H1 (cell line): ENCODE data around the gene CCDC40. TPM values are rescaled to one million over a fixed set of nuclear protein-coding genes. Genes with fewer than 3 reads are reported as not detected.

Source experiments
- CTCF ChIA-PET: fragments of 300-600 bp; sonication (Branson Sonifier 250); formaldehyde crosslinking; loops from one replicate; lab custom pipeline; 2021; ENCODE audit not compliant: partially characterized antibody; lab: Charles Lee
- POLR2A ChIA-PET: fragments of 300-600 bp; sonication (Branson Sonifier 250); formaldehyde crosslinking; loops from one replicate; lab custom pipeline; 2021; ENCODE audit warnings: inconsistent platforms; ENCODE audit not compliant: partially characterized antibody; lab: Charles Lee
- DNase-seq, 2 experiments: peaks; one replicate each; pipeline versions ENCODE4 v3.0.0 to v3.0.0-alpha.2; 2010 to 2022; ENCODE audit warnings: low spot score in 2 of 2, low read depth in 1 of 2, mixed read lengths in 1 of 2
- FAIRE-seq: peaks from 2 replicates; lab custom pipeline; 2011; peaks lifted over from hg19 to GRCh38; lab: Jason Lieb, UNC
- H2AFZ ChIP-seq: 2 replicates; pipeline ENCODE4 v1.8.1; 2012; ENCODE audit warnings: low read length, inconsistent platforms
- H2AK5ac ChIP-seq: 2 replicates; pipeline ENCODE4 v1.6.1; 2013; ENCODE audit warnings: low read depth, low read length
- H2BK120ac ChIP-seq: replicated peaks from 2 replicates; pipeline ENCODE3; 2013; ENCODE audit warnings: low read depth, low read length, inconsistent platforms
- H2BK12ac ChIP-seq: 2 replicates; pipeline ENCODE4 v1.6.1; 2013; ENCODE audit warnings: low read depth, low read length
- H2BK15ac ChIP-seq: 2 replicates; pipeline ENCODE4 v1.6.1; 2013; ENCODE audit warnings: low read length
- H2BK20ac ChIP-seq: 2 replicates; pipeline ENCODE4 v1.6.1; 2013; ENCODE audit warnings: low read length
- H2BK5ac ChIP-seq: 2 replicates; pipeline ENCODE4 v1.6.1; 2013; ENCODE audit warnings: low read depth, low read length
- H3K14ac ChIP-seq: 2 replicates; pipeline ENCODE4 v1.6.1; 2013; ENCODE audit warnings: inconsistent platforms; ENCODE audit not compliant: insufficient read length
- H3K18ac ChIP-seq: 2 replicates; pipeline ENCODE4 v1.6.1; 2013; ENCODE audit warnings: low read length; ENCODE audit errors: extremely low read depth
- H3K23ac ChIP-seq: 2 replicates; pipeline ENCODE4 v1.6.1; 2013; ENCODE audit warnings: inconsistent platforms; ENCODE audit not compliant: insufficient read length
- H3K23me2 ChIP-seq: 2 replicates; pipeline ENCODE4 v1.6.1; 2013; ENCODE audit warnings: low read depth, low read length
- H3K27ac ChIP-seq: 2 replicates; pipeline ENCODE4 v1.6.1; 2011; ENCODE audit warnings: low read depth, low read length, inconsistent platforms
- H3K27me3 ChIP-seq, 4 experiments: replicated peaks in 1 of 4; 1 replicate in 1 of 4; 2 replicates in 3 of 4; pipeline versions ENCODE4 v1.6.1 to v1.8.1; 2011 to 2013; ENCODE audit warnings: low read length in 3 of 4, mild to moderate bottlenecking in 3 of 4, inconsistent platforms in 2 of 4, mixed read lengths in 2 of 4, moderate library complexity in 1 of 4; ENCODE audit not compliant: control insufficient read depth in 3 of 4, insufficient read depth in 3 of 4; ENCODE audit errors: extremely low read depth in 1 of 4
- H3K36me3 ChIP-seq, 4 experiments: 2 replicates each; pipeline versions ENCODE4 v1.6.1 to v1.8.1; 2011 to 2013; ENCODE audit warnings: mild to moderate bottlenecking in 4 of 4, low read length in 3 of 4, moderate library complexity in 2 of 4, control low read depth in 1 of 4, inconsistent platforms in 1 of 4; ENCODE audit not compliant: insufficient read depth in 4 of 4, control insufficient read depth in 2 of 4
- H3K4ac ChIP-seq: replicated peaks from 2 replicates; pipeline ENCODE3; 2013; ENCODE audit warnings: low read length, low read depth, mixed read lengths, inconsistent platforms; ENCODE audit not compliant: insufficient read length
- H3K4me1 ChIP-seq, 4 experiments: replicated peaks in 1 of 4; 1 replicate in 1 of 4; 2 replicates in 3 of 4; pipeline versions ENCODE4 v1.6.1 to v1.8.1; 2011 to 2013; ENCODE audit warnings: low read length in 3 of 4, inconsistent platforms in 2 of 4, mixed read lengths in 1 of 4; ENCODE audit not compliant: insufficient read depth in 4 of 4, control insufficient read depth in 3 of 4
- H3K4me2 ChIP-seq, 2 experiments: 2 replicates each; pipeline versions ENCODE4 v1.6.1 to v1.8.1; 2011 to 2013; ENCODE audit warnings: low read depth in 2 of 2, low read length in 2 of 2, control low read depth in 1 of 2, inconsistent platforms in 1 of 2, mild to moderate bottlenecking in 1 of 2; ENCODE audit not compliant: insufficient read depth in 1 of 2
- H3K4me3 ChIP-seq, 4 experiments: fragments of 200-600, 300-600 bp in 1 of 4; sonication (generic), shearing (Covaris generic), sonication (Bioruptor Twin) in 1 of 4; 2 replicates each; pipeline versions ENCODE4 v1.5.1 to v1.8.1; 2011 to 2016; ENCODE audit warnings: low read length in 4 of 4, low read depth in 3 of 4, control low read depth in 2 of 4, inconsistent platforms in 2 of 4, mild to moderate bottlenecking in 2 of 4, mixed read lengths in 1 of 4, moderate library complexity in 1 of 4; ENCODE audit not compliant: insufficient read depth in 2 of 4; ENCODE audit errors: extremely low read depth in 1 of 4
- H3K56ac ChIP-seq: replicated peaks from 2 replicates; pipeline ENCODE3; 2013; ENCODE audit warnings: low read depth, mild to moderate bottlenecking, mixed read lengths, low read length, inconsistent platforms; ENCODE audit not compliant: insufficient read length
- H3K79me1 ChIP-seq: 2 replicates; pipeline ENCODE4 v1.6.1; 2013; ENCODE audit warnings: low read depth, low read length, control low read depth
- H3K79me2 ChIP-seq, 2 experiments: 2 replicates each; pipeline versions ENCODE4 v1.6.1 to v1.8.1; 2012 to 2013; ENCODE audit warnings: low read length in 2 of 2, mild to moderate bottlenecking in 2 of 2, inconsistent platforms in 1 of 2; ENCODE audit not compliant: insufficient read depth in 2 of 2, control insufficient read depth in 1 of 2
- H3K9ac ChIP-seq, 4 experiments: replicated peaks in 1 of 4; 1 replicate in 1 of 4; 2 replicates in 3 of 4; pipeline versions ENCODE4 v1.6.1 to v1.8.1; 2011 to 2013; ENCODE audit warnings: low read depth in 3 of 4, low read length in 3 of 4, control low read depth in 2 of 4, mild to moderate bottlenecking in 2 of 4, moderate library complexity in 2 of 4, inconsistent platforms in 1 of 4; ENCODE audit errors: extremely low read depth in 1 of 4
- H3K9me3 ChIP-seq, 2 experiments: 2 replicates each; pipeline versions ENCODE4 v1.6.1 to v1.8.1; 2012 to 2013; ENCODE audit warnings: mild to moderate bottlenecking in 2 of 2, moderate library complexity in 2 of 2, control low read depth in 1 of 2, inconsistent platforms in 1 of 2, low read depth in 1 of 2, low read length in 1 of 2, mixed read lengths in 1 of 2; ENCODE audit not compliant: insufficient read depth in 2 of 2
- H4K20me1 ChIP-seq, 2 experiments: replicated peaks in 1 of 2; 2 replicates each; pipeline versions ENCODE3 to v1.8.1; 2011 to 2013; ENCODE audit warnings: inconsistent platforms in 2 of 2, low read length in 2 of 2, mild to moderate bottlenecking in 1 of 2; ENCODE audit not compliant: insufficient read depth in 2 of 2, control insufficient read depth in 1 of 2
- H4K5ac ChIP-seq: 2 replicates; pipeline ENCODE4 v1.6.1; 2013; ENCODE audit warnings: low read length, low read depth, mixed read lengths, inconsistent platforms; ENCODE audit not compliant: insufficient read length
- H4K8ac ChIP-seq: 2 replicates; pipeline ENCODE4 v1.8.0; 2013; ENCODE audit warnings: mild to moderate bottlenecking, moderate library complexity, low read length, inconsistent platforms; ENCODE audit not compliant: insufficient read depth; ENCODE audit errors: extremely low read depth
- H4K91ac ChIP-seq: replicated peaks from 2 replicates; pipeline ENCODE3; 2013; ENCODE audit warnings: low read length, mixed read lengths, inconsistent platforms; ENCODE audit not compliant: insufficient read length
- WGBS, 2 experiments: shearing (Covaris generic) in 1 of 2; methylation state at CpG; one replicate each; pipeline versions ENCODE4 v1.1.6 to v1.1.7; 2013 to 2015; ENCODE audit warnings: low lambda C conversion rate in 2 of 2, mixed read lengths in 2 of 2, inconsistent platforms in 1 of 2, low coverage in 1 of 2, missing lambda C conversion rate in 1 of 2; ENCODE audit not compliant: insufficient replicate concordance in 2 of 2, insufficient coverage in 1 of 2, insufficient read length in 1 of 2; ENCODE audit errors: extremely low coverage in 1 of 2, missing lambda C conversion rate in 1 of 2; 5-methylcytosine and 5-hydroxymethylcytosine counted together
- polyA plus RNA-seq, 7 experiments: library from polyadenylated mRNA; depleted of rRNA in 3 of 7; stranded (reverse) in 5 of 7; unstranded in 2 of 7; fragments of >200 nt in 5 of 7; fragments of 200-250 nt in 2 of 7; gene quantifications; 1 replicate in 5 of 7; 2 replicates in 1 of 7; 4 replicates in 1 of 7; pipeline versions ENCODE4 v1.2.1 to v1.2.3, GENCODE V29; 2011 to 2013; ENCODE audit warnings: missing spikeins in 2 of 7, mixed read lengths in 2 of 7
- total RNA-seq: library from RNA; stranded (reverse); fragmentation: NEBNext Ultra II Directional; extraction: Animal tissue kit (Norgen Biotek cat#: 25700); gene quantifications from 2 replicates; pipeline ENCODE4 v1.2.1, GENCODE V29; 2021
- TF ChIP-seq, protein P1 (sequence below): IDR thresholded peaks from 2 replicates; pipeline ENCODE4 v1.6.1; 2011; ENCODE audit warnings: low read depth, mild to moderate bottlenecking, low read length; ENCODE audit not compliant: insufficient read depth

The CCDC40 gene
- total and polyA plus RNA-seq, 2 of the 8 experiments (the other 6 are each of a cell fraction or from before 2014, with no cell fraction given) = 4.1 to 11.5 TPM

DNA sequence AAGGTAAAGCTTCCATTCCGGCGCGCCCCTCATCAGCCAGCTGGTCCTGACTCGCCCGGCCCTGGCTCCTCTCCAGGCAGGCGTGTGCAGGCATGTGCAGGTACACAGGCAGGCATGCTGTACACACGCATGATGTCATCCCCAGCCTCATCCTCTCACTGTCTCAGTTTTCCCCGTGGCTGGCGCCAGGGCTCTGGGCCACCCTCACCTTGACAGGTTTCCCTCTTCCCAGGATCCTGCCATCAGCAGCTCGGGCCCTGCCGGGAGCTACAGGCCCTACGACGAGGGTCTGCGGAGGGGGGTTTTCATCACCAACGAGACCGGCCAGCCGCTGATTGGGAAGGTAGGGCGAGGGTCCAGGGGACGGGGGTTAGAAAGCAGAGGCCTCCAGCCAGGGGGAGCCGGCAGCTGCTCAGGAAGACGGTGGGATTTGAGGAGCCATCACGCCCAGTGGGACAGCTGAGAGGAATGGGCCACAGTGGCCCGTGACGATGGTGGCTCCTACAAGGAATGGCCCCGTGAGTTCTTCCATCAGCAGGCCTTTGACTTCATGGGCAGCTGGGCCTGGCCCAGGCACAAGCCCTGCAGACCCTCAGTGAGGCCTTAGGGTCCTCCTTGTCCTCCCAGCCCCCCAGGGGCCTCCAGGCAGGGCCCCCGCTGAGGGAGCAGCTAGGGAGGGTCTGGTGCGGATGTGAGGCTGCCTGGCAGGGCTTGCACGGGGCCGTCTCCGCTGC lies 73.4 kb downstream of the CCDC40 start:
- no peak overlapping the region for H2BK5ac ChIP-seq
- H2BK12ac ChIP-seq = no peak overlapping the region
- H3K27me3 ChIP-seq = no peaks in the 10 kb centered on the region
- no peak overlapping the region for H3K4ac ChIP-seq
- H3K4me1 ChIP-seq = peaks cover 0 to 11% (median 8%) of the 10 kb centered on the region in 4 experiments; a peak in 4 of 7 replicates
- peak overlapping the region; percentile 11; the same call in 1 of the 2 replicates for H4K8ac ChIP-seq
- no peak overlapping the region for H3K14ac ChIP-seq
- CTCF ChIA-PET = interaction anchor here (0.6 to 2.7 kb wide), 6 partner anchors 8 to 105 kb away, joined by 3 to 12 read pairs (median 3); partner anchors contain the start of gene GAA
- H3K23me2 ChIP-seq = no peaks in the 10 kb centered on the region
- no peaks in the 10 kb centered on the region for H3K9me3 ChIP-seq
- no peak overlapping the region for H3K18ac ChIP-seq
- no peak overlapping the region for H2AK5ac ChIP-seq
- H3K4me2 ChIP-seq = no peak overlapping the region
- H3K9ac ChIP-seq = no peak overlapping the region
- POLR2A ChIA-PET = interaction anchor here (0.7 to 3.6 kb wide), 4 partner anchors 9 to 38 kb away, joined by 3 to 20 read pairs (median 4); partner anchors contain the start of gene GAA
- no peak overlapping the region for H2BK20ac ChIP-seq
- FAIRE-seq = no peak
- 87% methylated on average over 29 of the region's 30 CpGs; no CpG with 5 or more reads in 1 of the 2 experiments for WGBS, 2 experiments
- no peaks in the 10 kb centered on the region for H4K20me1 ChIP-seq
- no peak overlapping the region for H2BK120ac ChIP-seq
- H4K5ac ChIP-seq = no peak overlapping the region
- TF ChIP-seq, protein P1, sequence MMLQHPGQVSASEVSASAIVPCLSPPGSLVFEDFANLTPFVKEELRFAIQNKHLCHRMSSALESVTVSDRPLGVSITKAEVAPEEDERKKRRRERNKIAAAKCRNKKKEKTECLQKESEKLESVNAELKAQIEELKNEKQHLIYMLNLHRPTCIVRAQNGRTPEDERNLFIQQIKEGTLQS = no peak
- H2BK15ac ChIP-seq = no peak overlapping the region
- no peak overlapping the region for H3K27ac ChIP-seq
- no peak for DNase-seq
- no peak overlapping the region for H3K4me3 ChIP-seq
- H3K79me2 ChIP-seq = no peaks in the 10 kb centered on the region
- H3K23ac ChIP-seq = no peak overlapping the region
- no peak overlapping the region for H2AFZ ChIP-seq
- no peak overlapping the region for H3K56ac ChIP-seq
- H4K91ac ChIP-seq = no peak overlapping the region
- H3K79me1 ChIP-seq = 0 out of 2 replicates have a peak, but pooled peaks cover 2% of the 10 kb centered on the region
- no peaks in the 10 kb centered on the region for H3K36me3 ChIP-seq
